ENCODE results near the gene CSNK1A1.

DNA sequence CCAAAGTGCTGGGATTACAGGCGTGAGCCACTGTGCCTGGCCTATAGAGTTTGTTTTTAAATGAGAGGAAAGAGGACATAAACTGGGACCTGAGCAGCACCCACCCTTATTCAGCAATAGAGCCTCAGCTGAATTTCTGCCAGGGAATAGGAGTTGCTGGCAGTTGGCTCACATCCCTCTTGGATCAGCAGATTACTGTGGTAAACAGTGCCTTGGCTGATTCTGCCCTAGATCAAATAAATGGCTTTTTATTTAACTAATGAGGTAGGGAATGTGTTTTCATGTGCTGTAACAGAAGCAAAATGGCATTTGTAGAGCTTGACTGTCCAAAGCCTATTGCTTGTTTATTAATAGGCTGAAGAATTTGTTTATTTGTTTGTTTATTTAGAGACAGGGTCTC is 32.2 kb upstream of the CSNK1A1 start:
- TF ChIP-seq CTCF (IDR thresholded peaks at IDR 0.05) (no peak), POLR2A (IDR thresholded peaks at IDR 0.05; ENCODE audit: low read length) (no peak), MYC (IDR thresholded peaks at IDR 0.05; ENCODE audit: borderline replicate concordance, low read length) (no peak), CHD2 (IDR thresholded peaks at IDR 0.05; ENCODE audit: low read length, partially characterized antibody) (no peak), RNF2 (IDR thresholded peaks at IDR 0.05; ENCODE audit: borderline replicate concordance, low read depth) (no peak), CHD4 (IDR thresholded peaks at IDR 0.05; ENCODE audit: borderline replicate concordance) (no peak), RAD21 (conservative IDR thresholded peaks at IDR 0.05 in 1 of 2, IDR thresholded peaks at IDR 0.05 in 1 of 2) (no peak), FOXS1 (CRISPR knock-in tag; IDR thresholded peaks at IDR 0.05) (no peak), RCOR1 (IDR thresholded peaks at IDR 0.05; ENCODE audit: low read depth, low read length) (no peak), ESRRA (IDR thresholded peaks at IDR 0.05; ENCODE audit: borderline replicate concordance, low read length) (no peak), MAZ (IDR thresholded peaks at IDR 0.05; ENCODE audit: borderline replicate concordance, low read depth, low read length) (no peak)
- TF ChIP-seq, protein P1, sequence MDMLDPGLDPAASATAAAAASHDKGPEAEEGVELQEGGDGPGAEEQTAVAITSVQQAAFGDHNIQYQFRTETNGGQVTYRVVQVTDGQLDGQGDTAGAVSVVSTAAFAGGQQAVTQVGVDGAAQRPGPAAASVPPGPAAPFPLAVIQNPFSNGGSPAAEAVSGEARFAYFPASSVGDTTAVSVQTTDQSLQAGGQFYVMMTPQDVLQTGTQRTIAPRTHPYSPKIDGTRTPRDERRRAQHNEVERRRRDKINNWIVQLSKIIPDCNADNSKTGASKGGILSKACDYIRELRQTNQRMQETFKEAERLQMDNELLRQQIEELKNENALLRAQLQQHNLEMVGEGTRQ (IDR thresholded peaks at IDR 0.05): no peak
- TF ChIP-seq, protein P2, sequence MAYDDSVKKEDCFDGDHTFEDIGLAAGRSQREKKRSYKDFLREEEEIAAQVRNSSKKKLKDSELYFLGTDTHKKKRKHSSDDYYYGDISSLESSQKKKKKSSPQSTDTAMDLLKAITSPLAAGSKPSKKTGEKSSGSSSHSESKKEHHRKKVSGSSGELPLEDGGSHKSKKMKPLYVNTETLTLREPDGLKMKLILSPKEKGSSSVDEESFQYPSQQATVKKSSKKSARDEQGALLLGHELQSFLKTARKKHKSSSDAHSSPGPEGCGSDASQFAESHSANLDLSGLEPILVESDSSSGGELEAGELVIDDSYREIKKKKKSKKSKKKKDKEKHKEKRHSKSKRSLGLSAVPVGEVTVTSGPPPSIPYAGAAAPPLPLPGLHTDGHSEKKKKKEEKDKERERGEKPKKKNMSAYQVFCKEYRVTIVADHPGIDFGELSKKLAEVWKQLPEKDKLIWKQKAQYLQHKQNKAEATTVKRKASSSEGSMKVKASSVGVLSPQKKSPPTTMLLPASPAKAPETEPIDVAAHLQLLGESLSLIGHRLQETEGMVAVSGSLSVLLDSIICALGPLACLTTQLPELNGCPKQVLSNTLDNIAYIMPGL (CRISPR knock-in tag; IDR thresholded peaks at IDR 0.05; ENCODE audit: borderline replicate concordance): no peak

Measured in A549 (cell line).